T-helper 2 cell treated with Interferon-gamma antibody and Interleukin-4, amounts not matched to agents 5 μg/mL and 100 μg/mL, for 36 hours (primary cell): Measurements from ENCODE around the gene TGFBR3.

ENCODE experiments used
- DNase-seq: peaks from one replicate; pipeline ENCODE4 v3.0.0; 2021; ENCODE audit warnings: low spot score
- H3K27ac Mint-ChIP-seq: one replicate; pipeline ENCODE4 v1.8.0; 2021; ENCODE audit warnings: mild to moderate bottlenecking, mixed read lengths
- H3K27me3 Mint-ChIP-seq: one replicate; pipeline ENCODE4 v1.8.0; 2021; ENCODE audit warnings: low read depth, mixed read lengths
- H3K36me3 Mint-ChIP-seq: one replicate; pipeline ENCODE4 v1.8.0; 2021; ENCODE audit warnings: low read depth, mixed read lengths
- H3K4me1 Mint-ChIP-seq: one replicate; pipeline ENCODE4 v1.8.0; 2021; ENCODE audit warnings: low read depth, mixed read lengths
- H3K4me3 Mint-ChIP-seq: one replicate; pipeline ENCODE4 v1.8.0; 2022; ENCODE audit warnings: mild to moderate bottlenecking, moderate library complexity, mixed read lengths
- H3K9me3 Mint-ChIP-seq: one replicate; pipeline ENCODE4 v1.8.0; 2021; ENCODE audit warnings: mixed read lengths

Gene TGFBR3

DNA sequence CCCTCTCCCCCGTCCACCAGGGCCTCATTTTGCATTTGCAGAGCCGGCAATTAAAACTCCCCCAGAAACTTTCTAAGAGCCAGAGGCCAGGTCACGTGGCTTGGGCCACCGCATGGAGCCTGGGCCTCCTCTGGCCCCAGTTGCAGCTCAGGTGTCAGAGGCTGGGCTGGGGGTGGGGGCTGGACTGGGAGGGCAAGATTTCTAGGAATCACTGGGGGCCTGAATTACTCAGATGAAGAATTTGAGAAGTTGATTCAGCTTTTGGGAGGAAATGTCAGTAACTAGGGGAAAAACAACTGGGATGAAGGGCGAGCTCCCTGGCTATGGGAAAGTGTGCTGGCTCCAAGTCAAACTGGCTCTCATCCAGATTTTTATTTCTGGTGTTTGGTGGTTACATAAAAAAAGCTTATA, 234.3 kb downstream of the TGFBR3 start:
- peaks cover 23% of the 10 kb centered on the region for H3K4me1 Mint-ChIP-seq

DNA sequence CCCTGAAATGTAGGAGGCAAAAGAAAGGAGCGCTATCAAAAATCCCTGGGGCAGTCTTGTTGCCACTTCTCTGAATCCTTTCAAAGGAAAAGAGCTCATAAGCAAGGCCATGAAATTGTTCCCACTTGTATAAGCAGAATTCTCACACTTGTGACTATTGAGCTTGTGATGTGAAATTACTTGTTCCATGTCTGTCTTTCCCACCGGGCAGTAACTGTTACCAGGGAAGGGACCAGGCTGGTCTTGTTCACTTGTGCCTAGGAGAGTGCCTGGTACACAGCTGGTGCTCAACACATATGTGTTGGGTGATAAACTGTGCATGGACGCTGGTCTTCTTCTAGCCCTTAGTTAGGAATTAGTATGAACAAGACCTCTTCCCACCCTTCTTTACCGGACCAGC, 234.7 kb downstream of the TGFBR3 start:
- Mint-ChIP-seq H3K9me3 (no peaks in the 10 kb centered on the region), H3K4me1 (peaks cover 26% of the 10 kb centered on the region), H3K36me3 (no peaks in the 10 kb centered on the region), H3K27ac (no peak overlapping the region), H3K4me3 (no peak overlapping the region), H3K27me3 (no peaks in the 10 kb centered on the region)
- no peak for DNase-seq

More for the DNA sequence above, 234.3 kb downstream of the TGFBR3 start:
- Mint-ChIP-seq H3K4me3 (no peak overlapping the region), H3K36me3 (no peaks in the 10 kb centered on the region), H3K27me3 (no peaks in the 10 kb centered on the region), H3K27ac (no peak overlapping the region), H3K9me3 (no peaks in the 10 kb centered on the region)
- no peak for DNase-seq

DNA sequence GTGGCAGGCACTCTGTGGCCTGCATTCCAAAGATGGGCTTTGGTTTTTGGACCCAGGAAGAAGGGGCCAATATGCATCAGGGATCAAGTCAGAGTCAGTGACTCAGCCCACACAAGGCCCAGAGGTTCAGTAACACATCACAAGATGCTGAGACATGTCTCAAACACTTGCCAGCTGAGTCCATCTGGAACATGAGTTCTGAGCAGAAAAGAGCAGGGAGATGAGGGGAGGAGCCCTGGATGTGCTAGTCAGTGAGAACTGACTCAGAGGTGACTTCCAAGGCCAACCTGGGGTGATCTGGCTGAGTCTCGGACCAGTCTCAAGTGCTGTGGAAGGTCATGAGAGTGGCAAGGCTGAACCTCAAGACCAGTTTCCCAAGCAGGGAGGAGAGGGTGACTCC, 235.2 kb downstream of the TGFBR3 start:
- H3K27ac Mint-ChIP-seq = no peak overlapping the region
- H3K9me3 Mint-ChIP-seq = no peaks in the 10 kb centered on the region
- H3K4me1 Mint-ChIP-seq = peaks cover 26% of the 10 kb centered on the region
- H3K4me3 Mint-ChIP-seq = no peak overlapping the region
- DNase-seq = no peak
- no peaks in the 10 kb centered on the region for H3K36me3 Mint-ChIP-seq
- no peaks in the 10 kb centered on the region for H3K27me3 Mint-ChIP-seq

DNA sequence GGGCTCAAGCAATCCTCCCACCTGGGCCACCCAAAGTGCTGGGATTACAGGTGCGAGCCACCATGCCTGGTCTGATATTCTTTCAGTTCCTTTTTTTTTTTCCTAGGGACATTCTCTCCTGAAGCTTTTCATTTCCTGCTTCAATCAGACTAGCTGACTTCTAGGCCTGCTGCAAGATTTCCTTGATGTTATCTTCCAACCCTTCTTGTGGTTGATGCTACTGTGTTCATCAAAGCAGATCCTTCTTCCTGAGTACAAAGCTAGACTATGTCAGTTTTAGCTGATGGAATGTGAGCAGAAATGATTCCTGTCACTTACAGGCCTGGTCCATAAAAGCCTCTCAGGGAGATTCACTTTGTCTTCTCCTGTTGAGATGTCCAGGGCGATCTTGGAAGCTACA, 238.9 kb downstream of the TGFBR3 start:
- DNase-seq = no peak
- Mint-ChIP-seq H3K4me3 (peak overlapping the region; percentile 10), H3K27me3 (peaks cover 9% of the 10 kb centered on the region), H3K27ac (no peak overlapping the region), H3K4me1 (peaks cover 24% of the 10 kb centered on the region), H3K9me3 (peaks cover 3% of the 10 kb centered on the region), H3K36me3 (peaks cover 1% of the 10 kb centered on the region)

DNA sequence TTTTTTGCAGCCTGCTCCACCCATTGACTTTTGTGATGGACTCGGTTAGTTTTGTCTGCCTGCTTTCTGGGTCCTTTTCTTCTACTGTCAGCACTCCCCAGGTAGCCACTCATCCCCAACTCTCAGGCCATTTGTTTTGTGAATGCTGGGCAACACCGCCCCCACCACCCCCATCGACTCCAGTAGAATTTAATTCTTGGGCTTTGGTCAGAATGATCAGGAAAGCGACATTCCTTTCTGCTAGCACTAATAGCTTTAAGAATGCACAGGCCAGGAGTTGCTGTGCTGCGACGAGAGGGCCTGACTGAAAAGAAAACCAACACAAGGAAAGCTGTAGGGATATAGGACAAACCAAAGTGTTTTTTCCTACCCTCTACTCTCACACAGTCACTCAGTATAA, 240.9 kb downstream of the TGFBR3 start:
- Mint-ChIP-seq H3K9me3 (peaks cover 12% of the 10 kb centered on the region), H3K36me3 (peaks cover 1% of the 10 kb centered on the region), H3K4me1 (peaks cover 20% of the 10 kb centered on the region), H3K4me3 (no peak overlapping the region), H3K27ac (no peak overlapping the region), H3K27me3 (peaks cover 9% of the 10 kb centered on the region)
- no peak for DNase-seq

DNA sequence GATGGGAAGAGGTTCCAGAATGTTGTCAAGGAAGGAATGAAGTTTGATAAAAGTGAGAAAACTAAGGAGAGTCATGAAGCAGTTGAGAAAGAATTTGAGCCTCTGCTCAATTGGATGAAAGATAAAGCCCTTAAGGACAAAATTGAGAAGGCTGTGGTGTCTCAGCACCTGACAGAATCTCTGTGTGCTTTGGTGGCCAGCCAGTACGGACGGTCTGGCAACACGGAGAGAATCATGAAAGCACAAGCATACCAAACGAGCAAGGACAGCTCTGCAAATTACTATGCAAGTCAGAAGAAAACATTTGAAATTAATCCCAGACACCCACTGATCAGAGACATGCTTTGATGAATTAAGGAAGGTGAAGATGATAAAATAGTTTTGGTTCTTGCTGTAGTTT, 242.5 kb downstream of the TGFBR3 start:
- H3K27me3 Mint-ChIP-seq = peaks cover 9% of the 10 kb centered on the region
- no peak overlapping the region for H3K27ac Mint-ChIP-seq

DNA sequence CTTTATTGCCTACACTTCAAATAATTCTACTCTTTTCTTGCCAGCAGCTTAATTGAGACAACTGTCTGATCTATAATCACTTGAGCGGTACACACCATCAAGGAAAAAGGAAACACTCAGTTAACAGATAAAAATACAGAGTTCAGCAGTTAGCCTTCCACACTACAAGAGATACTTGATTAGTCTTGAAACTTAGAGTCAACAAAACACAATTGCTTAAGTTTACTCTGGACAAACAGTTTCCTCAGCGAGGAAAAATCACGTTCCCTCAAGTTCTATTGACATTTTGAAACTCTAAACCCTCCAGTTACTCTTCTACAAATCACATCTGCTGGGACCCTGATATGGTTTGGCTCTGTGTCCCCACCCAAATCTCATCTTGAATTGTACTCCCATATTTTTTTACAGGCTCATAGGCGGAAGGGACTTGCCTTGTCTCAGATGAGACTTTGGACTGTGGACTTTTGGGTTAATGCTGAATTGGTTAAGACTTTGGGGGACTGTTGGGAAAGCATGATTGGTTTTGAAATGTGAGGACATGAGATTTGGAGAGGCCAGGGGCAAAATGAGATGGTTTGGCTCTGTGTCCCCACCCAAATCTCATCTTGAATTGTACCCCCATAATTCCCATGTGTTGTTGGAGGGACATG, 244.9 kb downstream of the TGFBR3 start:
- peaks cover 9% of the 10 kb centered on the region for H3K27me3 Mint-ChIP-seq
- no peak overlapping the region for H3K27ac Mint-ChIP-seq
- peaks cover 2% of the 10 kb centered on the region for H3K4me1 Mint-ChIP-seq
- no peak overlapping the region for H3K4me3 Mint-ChIP-seq
- H3K36me3 Mint-ChIP-seq = peaks cover 1% of the 10 kb centered on the region
- H3K9me3 Mint-ChIP-seq = peaks cover 16% of the 10 kb centered on the region
- no peak for DNase-seq

More for the DNA sequence above, 242.5 kb downstream of the TGFBR3 start:
- peaks cover 18% of the 10 kb centered on the region for H3K4me1 Mint-ChIP-seq
- peaks cover 1% of the 10 kb centered on the region for H3K36me3 Mint-ChIP-seq
- peaks cover 16% of the 10 kb centered on the region for H3K9me3 Mint-ChIP-seq
- DNase-seq = no peak
- H3K4me3 Mint-ChIP-seq = no peak overlapping the region

DNA sequence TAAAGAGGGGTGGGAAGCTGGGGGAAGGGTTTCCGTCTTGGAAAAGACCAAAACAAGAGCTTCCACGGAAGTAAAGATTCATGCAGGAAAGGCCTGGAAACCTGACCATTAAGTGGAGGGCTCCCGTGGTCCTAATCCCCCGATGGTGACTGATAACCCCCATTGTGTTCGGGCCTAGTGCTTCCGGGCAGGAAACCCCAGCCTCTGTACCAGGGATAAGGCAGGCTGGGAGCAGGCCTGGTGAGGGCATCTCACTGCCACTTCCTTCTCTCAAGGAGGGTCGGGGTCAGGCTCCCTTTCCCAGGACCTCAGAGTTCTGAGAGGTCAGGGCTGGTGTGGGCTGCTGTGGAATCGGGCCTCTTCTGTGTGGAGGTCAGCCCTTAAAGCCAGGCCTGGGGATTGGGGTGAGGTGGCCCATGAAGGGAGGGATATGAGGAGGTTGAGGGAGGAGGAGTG, 248.4 kb downstream of the TGFBR3 start:
- peaks cover 16% of the 10 kb centered on the region for H3K9me3 Mint-ChIP-seq
- no peak overlapping the region for H3K4me3 Mint-ChIP-seq
- no peak overlapping the region for H3K27ac Mint-ChIP-seq
- H3K36me3 Mint-ChIP-seq = no peaks in the 10 kb centered on the region
- peaks cover 6% of the 10 kb centered on the region for H3K4me1 Mint-ChIP-seq
- peaks cover 2% of the 10 kb centered on the region for H3K27me3 Mint-ChIP-seq
- no peak for DNase-seq

DNA sequence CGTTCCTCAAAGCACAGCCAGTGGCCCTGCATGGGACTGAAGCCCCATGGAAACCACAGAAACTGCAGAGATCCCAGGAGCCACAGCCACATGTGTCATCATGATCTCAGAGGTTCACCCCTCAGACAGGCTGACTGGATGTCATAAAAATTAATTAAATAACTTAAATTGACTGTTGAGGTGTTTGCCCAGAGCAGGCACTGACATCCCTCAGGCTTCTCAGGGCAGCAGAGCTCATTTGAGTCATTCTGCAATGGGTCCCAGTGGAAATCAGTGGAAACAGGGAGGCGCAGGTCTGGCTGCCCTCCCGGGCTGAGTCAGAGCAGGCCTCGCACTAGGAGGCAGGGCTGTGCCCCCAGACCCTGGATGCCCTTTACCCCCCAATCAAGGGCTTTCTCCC, 250.2 kb downstream of the TGFBR3 start:
- no peak overlapping the region for H3K27ac Mint-ChIP-seq
- H3K36me3 Mint-ChIP-seq = no peaks in the 10 kb centered on the region
- no peaks in the 10 kb centered on the region for H3K27me3 Mint-ChIP-seq
- no peak for DNase-seq
- no peak overlapping the region for H3K4me3 Mint-ChIP-seq
- H3K9me3 Mint-ChIP-seq = peaks cover 7% of the 10 kb centered on the region
- peaks cover 4% of the 10 kb centered on the region for H3K4me1 Mint-ChIP-seq

DNA sequence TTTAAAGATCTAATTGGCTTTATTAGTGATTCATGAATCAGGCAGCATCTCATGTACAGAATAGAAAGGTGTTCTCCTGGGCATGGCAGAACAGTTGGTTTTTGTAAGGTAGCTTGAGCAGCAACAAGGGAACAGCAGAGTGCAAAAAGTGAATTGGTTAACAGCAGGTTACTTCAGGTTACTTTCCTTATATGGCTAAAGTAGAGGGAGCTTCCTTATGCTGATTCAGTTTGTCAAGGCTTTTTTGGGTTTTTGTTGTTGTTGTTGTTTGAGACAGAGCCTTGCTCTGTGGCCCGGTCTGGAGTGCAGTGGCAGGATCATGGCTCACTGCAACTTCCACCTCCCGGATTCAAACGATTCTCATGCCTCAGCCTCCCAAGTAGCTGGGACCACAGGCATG, 252.5 kb downstream of the TGFBR3 start:
- Mint-ChIP-seq H3K27me3 (peaks cover 5% of the 10 kb centered on the region), H3K4me1 (peaks cover 4% of the 10 kb centered on the region), H3K4me3 (no peak overlapping the region), H3K27ac (no peak overlapping the region), H3K9me3 (no peaks in the 10 kb centered on the region), H3K36me3 (no peaks in the 10 kb centered on the region)
- DNase-seq = no peak

DNA sequence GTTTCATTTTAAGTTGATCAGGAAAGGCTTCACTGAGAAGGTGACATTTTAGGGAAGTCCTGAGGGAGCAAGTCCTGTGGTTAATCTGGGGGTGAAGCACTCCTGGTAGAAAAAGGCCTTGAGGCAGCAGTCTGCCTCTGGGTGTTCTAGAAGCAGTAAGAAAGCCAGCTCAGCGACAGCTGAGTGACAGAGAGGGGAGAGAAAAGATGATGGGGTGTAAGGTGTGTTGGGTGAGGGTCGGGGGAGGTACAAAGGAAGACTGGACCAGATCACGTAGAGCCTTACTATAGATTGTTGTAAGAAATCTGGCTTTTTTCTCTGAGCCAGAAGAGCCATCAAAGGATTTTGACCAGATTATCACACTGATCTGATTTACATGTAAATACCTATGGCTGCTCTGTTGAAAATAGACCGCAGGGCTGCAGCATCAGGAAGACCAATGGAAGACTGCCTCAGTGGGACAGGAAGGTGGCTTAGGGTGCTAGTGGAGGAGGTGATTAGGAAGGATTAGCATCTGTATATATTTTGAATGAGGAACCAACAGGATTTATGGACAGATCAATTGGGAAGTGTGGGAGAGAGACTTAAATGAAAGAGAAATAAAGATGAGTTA, 254.1 kb downstream of the TGFBR3 start:
- H3K27ac Mint-ChIP-seq = no peak overlapping the region
- H3K27me3 Mint-ChIP-seq = peaks cover 5% of the 10 kb centered on the region
- no peak for DNase-seq
- H3K36me3 Mint-ChIP-seq = no peaks in the 10 kb centered on the region
- peaks cover 4% of the 10 kb centered on the region for H3K4me1 Mint-ChIP-seq
- H3K4me3 Mint-ChIP-seq = no peak overlapping the region
- H3K9me3 Mint-ChIP-seq = no peaks in the 10 kb centered on the region

DNA sequence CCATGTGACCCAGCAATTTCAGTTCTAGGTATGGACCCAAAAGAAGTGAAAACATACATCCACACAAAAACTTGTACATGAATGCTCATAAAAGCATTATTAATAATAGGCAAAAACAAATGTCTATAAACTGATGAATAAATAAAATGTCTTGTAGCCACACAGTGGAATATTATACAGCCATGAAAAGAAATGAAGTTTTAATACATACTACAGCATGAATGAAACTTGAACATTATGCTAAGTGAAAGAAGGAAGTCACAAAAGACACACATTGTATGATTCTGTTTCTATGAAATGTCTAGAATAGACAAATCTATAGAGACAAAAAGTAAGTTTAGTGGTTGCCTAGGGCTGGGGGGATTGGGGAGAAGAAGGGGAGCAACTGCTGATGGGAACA, 255.1 kb downstream of the TGFBR3 start:
- no peak overlapping the region for H3K4me3 Mint-ChIP-seq
- peaks cover 4% of the 10 kb centered on the region for H3K4me1 Mint-ChIP-seq
- H3K9me3 Mint-ChIP-seq = no peaks in the 10 kb centered on the region
- peaks cover 5% of the 10 kb centered on the region for H3K27me3 Mint-ChIP-seq
- no peak for DNase-seq
- no peak overlapping the region for H3K27ac Mint-ChIP-seq
- no peaks in the 10 kb centered on the region for H3K36me3 Mint-ChIP-seq
